ENCODE results near the gene OSBP2.
"Not testable (repeated sequence)": the region's sequence is repeated elsewhere in the genome, so short reads cannot be mapped to it uniquely, and the experiment has no call there.

The OSBP2 gene

GRCh38 chr22:30680991-30681770 is 13.5 kb upstream of the OSBP2 start:
- FAIRE-seq, result no peak

GRCh38 chr22:30681831-30682230 is 12.8 kb upstream of the OSBP2 start:
- FAIRE-seq, result no peak

GRCh38 chr22:30685178-30685577 is 9.5 kb upstream of the OSBP2 start:
- no peak for FAIRE-seq

GRCh38 chr22:30687358-30687757 is 7.3 kb upstream of the OSBP2 start:
- no peak for FAIRE-seq

- FAIRE-seq, result no peak
Measured at GRCh38 chr22:30689622-30690021, 5.1 kb upstream of the OSBP2 start.

- no peak for FAIRE-seq
Measured at GRCh38 chr22:30691204-30691603, 3.5 kb upstream of the OSBP2 start.

GRCh38 chr22:30694171-30694639 is 469 bp upstream of the OSBP2 start:
- no peak for FAIRE-seq

GRCh38 chr22:30695351-30695851 is 727 bp downstream of the OSBP2 start:
- FAIRE-seq, result no peak

- FAIRE-seq, result no peak
Measured at GRCh38 chr22:30695871-30696655, 1.4 kb downstream of the OSBP2 start.

- FAIRE-seq, result no peak
Measured at GRCh38 chr22:30697975-30698374, 3.3 kb downstream of the OSBP2 start.

GRCh38 chr22:30701872-30702271 is 7.2 kb downstream of the OSBP2 start:
- no peak for FAIRE-seq

- FAIRE-seq, result no peak
Measured at GRCh38 chr22:30702856-30703255, 8.2 kb downstream of the OSBP2 start.

- FAIRE-seq, result no peak
Measured at GRCh38 chr22:30704978-30705377, 10.3 kb downstream of the OSBP2 start.

- FAIRE-seq, result no peak
Measured at GRCh38 chr22:30705710-30706651, 11.3 kb downstream of the OSBP2 start.

- not testable (repeated sequence) for FAIRE-seq
Measured at GRCh38 chr22:30709980-30710379, 15.3 kb downstream of the OSBP2 start.

GRCh38 chr22:30712094-30712493 is 17.4 kb downstream of the OSBP2 start:
- no peak for FAIRE-seq

GRCh38 chr22:30714062-30714461 is 19.4 kb downstream of the OSBP2 start:
- FAIRE-seq, result no peak

- no peak for FAIRE-seq
Measured at GRCh38 chr22:30717331-30717921, 22.8 kb downstream of the OSBP2 start.

GRCh38 chr22:30717952-30718351 is 23.3 kb downstream of the OSBP2 start:
- FAIRE-seq, result no peak

- no peak for FAIRE-seq
Measured at GRCh38 chr22:30718491-30718890, 23.8 kb downstream of the OSBP2 start.

GRCh38 chr22:30718938-30719337 is 24.3 kb downstream of the OSBP2 start:
- no peak for FAIRE-seq

- no peak for FAIRE-seq
Measured at GRCh38 chr22:30720263-30720837, 25.7 kb downstream of the OSBP2 start.

Measured in colon (tissue), 2 donors.